Lower leg skin (tissue), 3 donors: ENCODE results near the gene ABITRAM.

Source experiments
- POLR2A ChIP-seq, 2 donors: fragments of 450-650 bp; IDR thresholded peaks; one replicate each; pipeline ENCODE4 v1.6.1; 2016 to 2017; ENCODE audit warnings: antibody characterized with exemption in 2 of 2, mild to moderate bottlenecking in 1 of 2, moderate library complexity in 1 of 2
- TF ChIP-seq, protein P1 (sequence below), 3 donors: fragments of 450-650 bp; IDR thresholded peaks; one replicate each; pipeline ENCODE4 v1.5.1; 2016; ENCODE audit warnings: antibody characterized with exemption in 3 of 3, mild to moderate bottlenecking in 3 of 3, moderate library complexity in 2 of 3

DNA sequence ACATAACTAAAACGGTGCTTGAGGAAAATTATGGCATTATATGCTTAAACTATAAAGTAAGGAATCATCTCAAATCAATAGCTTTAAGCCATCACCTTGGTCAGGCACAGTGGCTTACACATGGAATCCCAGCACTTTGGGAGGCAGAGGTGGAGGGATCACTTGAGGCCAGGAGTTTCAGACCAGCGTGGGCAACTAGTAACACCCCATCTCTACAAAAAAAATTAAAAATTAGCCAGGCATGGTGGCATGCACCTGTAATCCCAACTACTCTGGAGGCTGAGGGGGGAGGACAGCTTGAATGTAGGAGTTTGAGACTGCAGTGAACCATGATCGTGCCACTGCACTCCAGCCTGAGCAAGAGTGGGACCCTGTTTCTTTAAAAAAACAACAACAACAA lies 49.5 kb upstream of the ABITRAM start:
- TF ChIP-seq, protein P1, sequence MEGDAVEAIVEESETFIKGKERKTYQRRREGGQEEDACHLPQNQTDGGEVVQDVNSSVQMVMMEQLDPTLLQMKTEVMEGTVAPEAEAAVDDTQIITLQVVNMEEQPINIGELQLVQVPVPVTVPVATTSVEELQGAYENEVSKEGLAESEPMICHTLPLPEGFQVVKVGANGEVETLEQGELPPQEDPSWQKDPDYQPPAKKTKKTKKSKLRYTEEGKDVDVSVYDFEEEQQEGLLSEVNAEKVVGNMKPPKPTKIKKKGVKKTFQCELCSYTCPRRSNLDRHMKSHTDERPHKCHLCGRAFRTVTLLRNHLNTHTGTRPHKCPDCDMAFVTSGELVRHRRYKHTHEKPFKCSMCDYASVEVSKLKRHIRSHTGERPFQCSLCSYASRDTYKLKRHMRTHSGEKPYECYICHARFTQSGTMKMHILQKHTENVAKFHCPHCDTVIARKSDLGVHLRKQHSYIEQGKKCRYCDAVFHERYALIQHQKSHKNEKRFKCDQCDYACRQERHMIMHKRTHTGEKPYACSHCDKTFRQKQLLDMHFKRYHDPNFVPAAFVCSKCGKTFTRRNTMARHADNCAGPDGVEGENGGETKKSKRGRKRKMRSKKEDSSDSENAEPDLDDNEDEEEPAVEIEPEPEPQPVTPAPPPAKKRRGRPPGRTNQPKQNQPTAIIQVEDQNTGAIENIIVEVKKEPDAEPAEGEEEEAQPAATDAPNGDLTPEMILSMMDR (IDR thresholded peaks at IDR 0.05), result no peak
- no peak for TF ChIP-seq POLR2A (IDR thresholded peaks at IDR 0.05)
